ENCODE results near the gene CNNM3. TPM values are rescaled to one million over a fixed set of nuclear protein-coding genes. Genes with fewer than 3 reads are reported as not detected.

Gene CNNM3
- total RNA-seq, 1 donor from 2014 or later: 10.7 TPM

DNA sequence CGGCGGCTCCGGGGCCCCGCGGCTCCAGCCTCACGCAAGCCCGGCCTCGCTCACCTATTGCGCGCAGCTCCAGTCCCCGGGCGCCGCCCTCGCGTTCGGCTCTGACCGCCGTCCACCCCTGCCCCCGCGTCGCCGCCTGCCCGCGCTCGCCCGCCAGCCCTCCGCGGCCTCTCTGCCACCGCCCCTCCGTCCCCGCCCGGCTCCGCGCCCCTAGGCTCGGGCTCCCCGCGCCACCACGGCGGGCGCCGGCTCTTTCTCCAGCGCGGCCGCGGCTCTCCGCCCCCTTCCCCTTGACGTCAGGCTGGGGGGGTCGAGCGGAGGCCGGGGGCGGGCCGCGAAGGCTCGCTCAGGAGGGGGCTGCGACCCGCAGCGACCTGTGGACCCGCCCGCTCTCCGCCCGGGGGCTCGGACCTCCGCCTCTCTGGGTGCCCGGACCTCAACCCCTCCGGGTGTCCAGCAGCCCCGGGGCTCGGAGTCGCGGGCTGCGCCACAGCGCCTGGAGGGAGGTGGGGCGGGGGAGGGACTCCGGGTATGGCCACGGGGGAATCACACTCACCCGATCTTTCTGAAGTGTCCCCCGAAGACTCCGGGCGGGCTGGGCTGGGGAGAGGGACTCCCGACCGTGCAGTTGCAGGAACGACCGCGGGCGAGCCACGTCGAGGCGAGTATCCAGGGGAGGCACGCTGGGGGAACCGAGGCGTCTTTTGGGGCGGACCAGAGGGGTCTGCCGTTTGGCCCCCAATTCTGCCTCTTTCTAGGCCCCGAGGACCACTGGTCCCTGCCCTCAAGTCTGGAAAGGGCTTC, 54.0 kb downstream of the CNNM3 start, which contains the start of gene SEMA4C:
Gene SEMA4C (minus strand): TSS at position 259 of the 804 bp plus-strand sequence. CDS start 2,194 bp downstream, outside the sequence.
- peak; percentile 84 for DNase-seq (ENCODE audit: low spot score)
- intact Hi-C loops (cut with DNase I): loop anchor here (1.0 to 5.0 kb wide), 2 partner anchors 37 to 233 kb away; partner anchors contain the start of gene KANSL3

DNA sequence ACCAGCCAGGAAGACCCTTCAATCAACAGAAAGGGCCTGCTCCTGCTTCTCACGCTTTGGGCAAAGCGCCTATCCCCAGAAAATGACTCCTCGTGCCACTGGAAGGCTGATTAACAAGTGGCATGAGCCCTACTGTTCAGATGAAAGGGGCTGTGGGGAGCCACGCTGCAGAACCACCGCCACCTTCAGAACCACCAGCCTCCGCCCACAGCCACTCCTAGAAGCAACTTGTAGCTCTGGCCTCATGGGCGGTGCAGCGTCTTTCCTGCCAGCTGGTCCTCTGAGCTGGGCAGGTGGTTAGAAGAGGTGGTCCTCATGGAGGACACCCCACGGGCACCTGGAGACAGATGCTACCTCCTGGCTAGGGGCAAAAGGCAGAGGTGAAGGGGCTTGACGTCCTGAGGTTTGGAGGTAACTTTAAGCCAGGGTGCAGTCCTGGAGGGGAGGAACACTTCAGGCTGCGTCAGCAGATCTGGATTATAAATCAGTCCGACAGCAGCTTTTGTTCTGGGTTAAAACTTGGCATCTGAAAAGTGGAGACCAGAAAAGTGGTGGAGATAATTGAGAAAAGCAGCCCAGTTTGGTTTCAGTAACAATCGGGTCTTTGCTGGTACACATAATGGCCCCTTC, 54.7 kb downstream of the CNNM3 start:
- DNase-seq (ENCODE audit: low spot score): no peak
- intact Hi-C loops (cut with DNase I): no loop called here

DNA sequence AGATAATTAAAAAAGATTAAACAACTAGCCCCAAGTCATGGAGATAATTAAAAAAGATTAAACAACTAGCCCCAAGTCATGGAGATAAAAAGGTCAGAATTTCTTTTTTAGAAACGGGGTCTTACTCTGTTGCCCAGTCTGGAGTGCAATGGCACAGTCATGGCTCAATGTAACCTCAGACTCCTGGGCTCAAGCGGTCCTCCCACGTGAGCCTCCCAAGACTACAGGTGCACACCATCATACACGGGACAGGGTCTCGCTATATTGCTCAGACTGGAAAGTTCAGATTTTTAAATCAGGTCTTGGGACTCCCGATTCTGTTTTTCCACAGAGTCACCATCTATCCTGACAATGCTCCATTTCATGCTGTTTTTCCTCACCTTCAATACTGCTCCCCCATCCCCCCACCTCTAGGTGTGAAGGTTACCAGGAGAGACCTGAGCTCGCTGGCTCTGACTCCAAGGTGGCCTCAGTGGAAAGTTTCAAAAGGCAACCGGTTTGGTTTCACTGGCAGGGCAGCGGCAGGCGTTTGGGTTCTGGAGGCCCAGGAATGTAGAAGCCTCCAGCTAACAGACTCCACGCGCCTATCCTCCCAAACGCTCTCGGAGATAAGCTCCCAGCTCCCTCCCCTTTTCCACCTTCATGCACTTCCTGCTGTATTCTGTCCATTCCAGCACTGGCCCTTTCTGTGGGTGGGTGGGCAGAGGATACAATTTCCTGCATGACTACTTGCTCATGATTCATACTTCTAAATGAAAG, 56.7 kb downstream of the CNNM3 start:
- intact Hi-C loops (cut with DNase I): no loop called here
- no peak for DNase-seq (ENCODE audit: low spot score)

DNA sequence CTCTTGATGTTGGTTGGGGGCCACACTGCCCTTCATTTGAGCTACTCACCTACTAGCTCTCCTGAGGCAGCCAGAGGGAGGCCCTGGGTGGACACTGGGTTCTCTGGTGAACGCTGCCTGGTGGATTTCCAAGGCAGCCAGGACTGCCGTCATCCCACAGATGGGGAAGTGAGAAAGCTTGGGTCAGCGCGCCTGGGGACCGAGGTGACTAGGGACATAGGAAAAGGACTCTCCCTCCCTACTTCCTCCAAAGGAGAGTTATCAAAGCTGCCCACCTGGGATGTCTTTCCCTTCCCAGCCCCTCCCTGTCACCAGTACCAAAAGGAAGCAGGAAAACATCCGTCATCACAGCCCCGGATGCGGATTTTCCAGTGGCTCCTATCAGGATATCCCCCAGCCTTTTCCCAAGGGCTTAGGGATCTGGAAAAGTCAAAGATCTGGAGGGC, 57.6 kb downstream of the CNNM3 start:
- intact Hi-C loops (cut with DNase I): no loop called here
- DNase-seq (ENCODE audit: low spot score): no peak

DNA sequence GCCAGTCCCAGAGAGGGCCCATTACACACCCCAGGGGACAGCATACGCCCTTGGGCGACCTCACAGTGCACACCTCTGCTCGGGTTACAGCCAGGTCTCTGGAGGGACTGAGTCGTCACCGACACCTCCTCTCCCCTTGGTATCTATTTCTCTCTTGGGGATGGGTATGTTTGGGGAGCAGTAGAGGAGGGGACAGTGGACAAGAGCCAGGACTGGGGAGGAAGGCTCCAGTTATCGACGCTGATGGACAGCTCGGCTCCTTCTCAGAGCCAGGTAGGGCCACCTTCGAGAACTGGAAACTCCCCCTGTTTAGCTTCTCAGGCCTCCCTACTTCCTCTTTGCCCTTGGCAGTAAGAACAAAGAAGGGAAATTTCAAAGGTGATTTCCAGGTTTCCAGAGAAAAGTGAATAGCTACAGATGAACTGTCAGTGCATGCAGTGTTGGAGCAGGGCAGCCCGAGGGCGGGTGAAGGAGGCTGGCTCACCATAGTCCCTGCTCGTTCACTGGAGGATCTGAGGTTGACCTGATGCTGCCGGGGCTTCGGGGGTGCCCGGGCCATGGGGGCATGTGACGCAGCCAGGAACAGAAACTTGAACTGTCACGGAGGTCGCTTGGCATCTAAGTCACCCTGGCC, 58.2 kb downstream of the CNNM3 start:
- no peak for DNase-seq (ENCODE audit: low spot score)
- intact Hi-C loops (cut with DNase I): no loop called here

DNA sequence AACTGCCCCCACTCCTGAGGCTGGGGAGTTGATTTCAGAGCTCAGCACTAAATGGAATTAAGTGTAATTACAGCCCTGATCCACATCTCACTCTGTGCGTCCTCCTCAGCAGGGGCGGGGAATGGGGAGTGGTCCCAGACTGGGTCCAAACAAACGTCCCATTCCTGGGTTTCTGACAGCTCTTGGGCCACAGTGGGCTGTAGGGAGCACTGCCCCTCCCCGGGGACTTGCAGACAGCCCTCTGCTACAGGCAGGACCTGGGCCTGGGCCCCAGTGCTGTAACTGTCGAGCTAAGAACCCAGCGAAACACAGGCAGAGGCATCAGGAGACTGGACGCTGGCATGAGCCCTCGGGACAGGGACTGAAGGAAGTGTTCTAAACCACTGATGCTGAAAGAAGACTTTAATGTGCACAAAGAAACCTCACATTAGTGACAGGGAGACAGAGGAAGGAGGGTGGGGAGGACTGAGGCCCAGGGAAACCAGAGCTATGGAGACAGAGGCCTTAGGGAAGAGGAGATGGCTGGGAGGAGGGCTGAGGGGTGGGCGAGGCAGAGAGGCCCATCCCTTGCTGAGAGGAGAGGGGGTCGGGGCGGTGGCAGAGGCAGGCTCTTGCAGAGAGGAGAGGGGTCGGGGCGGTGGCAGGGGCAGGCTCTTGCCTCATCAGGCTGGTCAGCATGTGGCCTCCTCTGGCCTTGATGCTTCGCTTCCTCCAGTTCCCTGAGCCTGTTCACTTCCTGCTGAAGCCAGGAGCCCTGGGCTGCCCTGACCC, 59.6 kb downstream of the CNNM3 start:
- no peak for DNase-seq (ENCODE audit: low spot score)
- intact Hi-C loops (cut with DNase I): no loop called here

DNA sequence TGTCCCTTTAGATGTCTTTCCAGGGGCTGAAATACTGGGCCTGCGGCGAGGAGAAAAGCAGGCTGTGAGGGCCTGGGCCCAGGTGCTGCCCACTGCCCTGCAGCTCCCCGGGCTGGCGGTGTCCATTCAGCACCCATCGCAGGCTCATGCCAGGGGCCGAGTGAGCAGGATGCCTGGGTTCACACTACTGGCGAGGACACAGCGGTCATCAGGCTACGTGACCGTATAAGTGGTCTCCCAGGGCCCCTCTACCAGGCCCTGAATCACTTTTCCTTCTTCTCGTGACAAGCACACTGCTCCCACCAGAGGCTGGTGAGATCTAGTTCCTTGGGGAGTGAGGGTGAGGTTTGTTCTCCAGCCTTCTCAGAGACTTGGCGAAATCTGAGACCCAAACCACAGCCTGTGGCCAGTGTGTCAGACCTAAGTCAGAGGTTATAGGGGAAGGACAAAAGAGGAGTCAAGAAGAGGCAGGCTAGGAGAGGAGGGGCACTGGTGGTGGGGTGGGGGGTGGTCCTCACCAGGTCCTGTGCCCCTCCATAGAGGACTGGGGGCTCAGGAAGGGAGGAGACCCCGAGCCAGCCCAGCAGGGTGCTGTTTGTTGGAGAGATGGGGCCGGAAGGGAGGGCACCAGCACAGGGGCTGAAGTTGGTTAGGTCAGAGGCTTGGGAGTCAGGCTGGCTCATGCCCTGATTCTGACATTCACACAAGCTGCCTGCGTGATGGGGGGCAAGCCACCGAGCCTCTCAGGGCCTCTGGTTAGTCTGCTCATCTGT, 60.4 kb downstream of the CNNM3 start:
- intact Hi-C loops (cut with DNase I): no loop called here
- DNase-seq (ENCODE audit: low spot score): no peak

DNA sequence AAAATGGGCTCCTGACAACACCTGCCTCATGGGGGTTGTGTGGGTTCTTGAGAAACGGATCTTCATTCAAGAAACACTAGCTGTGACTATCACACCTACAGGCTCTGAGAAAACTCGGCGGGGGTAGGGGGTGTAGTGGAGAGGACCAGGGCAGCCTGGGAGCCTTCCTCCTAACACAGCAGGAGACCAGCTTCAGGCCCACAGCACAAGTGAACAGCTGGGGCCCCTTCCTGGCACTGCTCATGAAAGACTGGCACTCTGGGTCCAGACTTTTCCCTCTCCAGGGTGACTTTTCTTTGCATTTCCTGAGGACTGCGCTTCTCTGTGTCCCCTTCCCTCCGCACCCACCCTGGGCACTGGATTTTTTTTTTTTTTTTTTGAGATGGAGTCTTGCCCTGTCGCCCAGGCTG, 61.0 kb downstream of the CNNM3 start:
- no peak for DNase-seq (ENCODE audit: low spot score)
- intact Hi-C loops (cut with DNase I): no loop called here

DNA sequence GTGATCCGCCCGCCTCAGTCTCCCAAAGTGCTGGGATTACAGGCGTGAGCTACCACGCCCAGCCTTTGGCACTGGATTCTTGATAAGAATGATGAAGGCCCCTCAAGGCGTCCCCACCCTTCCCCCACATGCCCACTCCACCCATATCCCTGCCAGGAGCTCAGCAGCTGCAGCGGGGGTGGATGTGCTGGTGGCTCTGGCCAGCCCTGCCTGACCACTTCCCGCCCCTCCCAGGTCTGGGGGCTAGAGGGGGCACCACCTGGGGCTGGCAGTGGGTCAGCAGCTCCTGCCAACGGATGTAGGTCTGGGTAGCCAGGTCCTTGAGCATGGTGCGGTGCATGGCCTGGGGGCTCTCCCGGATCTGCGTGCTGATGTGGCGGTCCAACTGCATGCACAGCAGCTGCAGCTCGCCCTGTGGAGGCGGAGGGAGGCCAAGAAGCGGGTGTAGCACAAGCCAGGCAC, 61.6 kb downstream of the CNNM3 start:
- intact Hi-C loops (cut with DNase I): no loop called here
- DNase-seq (ENCODE audit: low spot score): no peak

DNA sequence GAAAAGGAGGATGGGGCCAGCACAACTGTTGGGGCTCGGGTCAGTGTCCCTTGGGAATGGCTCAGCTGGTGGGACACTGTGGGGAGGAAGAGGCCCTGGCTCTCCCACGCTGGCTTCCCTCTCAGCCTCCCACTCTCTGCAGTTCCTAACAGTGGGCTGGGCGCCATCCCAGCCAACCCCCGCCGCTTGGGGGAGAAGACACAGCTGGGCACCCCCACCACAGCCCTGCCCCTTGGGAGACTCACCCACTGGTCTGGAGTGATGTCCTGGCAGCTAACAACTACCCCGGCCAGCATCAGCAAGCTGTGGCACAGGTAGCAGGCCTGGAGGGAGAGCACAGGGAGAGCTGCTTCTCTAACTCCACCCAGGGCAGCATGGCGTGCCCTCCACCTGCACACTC, 62.1 kb downstream of the CNNM3 start:
- intact Hi-C loops (cut with DNase I): no loop called here
- DNase-seq (ENCODE audit: low spot score): no peak

DNA sequence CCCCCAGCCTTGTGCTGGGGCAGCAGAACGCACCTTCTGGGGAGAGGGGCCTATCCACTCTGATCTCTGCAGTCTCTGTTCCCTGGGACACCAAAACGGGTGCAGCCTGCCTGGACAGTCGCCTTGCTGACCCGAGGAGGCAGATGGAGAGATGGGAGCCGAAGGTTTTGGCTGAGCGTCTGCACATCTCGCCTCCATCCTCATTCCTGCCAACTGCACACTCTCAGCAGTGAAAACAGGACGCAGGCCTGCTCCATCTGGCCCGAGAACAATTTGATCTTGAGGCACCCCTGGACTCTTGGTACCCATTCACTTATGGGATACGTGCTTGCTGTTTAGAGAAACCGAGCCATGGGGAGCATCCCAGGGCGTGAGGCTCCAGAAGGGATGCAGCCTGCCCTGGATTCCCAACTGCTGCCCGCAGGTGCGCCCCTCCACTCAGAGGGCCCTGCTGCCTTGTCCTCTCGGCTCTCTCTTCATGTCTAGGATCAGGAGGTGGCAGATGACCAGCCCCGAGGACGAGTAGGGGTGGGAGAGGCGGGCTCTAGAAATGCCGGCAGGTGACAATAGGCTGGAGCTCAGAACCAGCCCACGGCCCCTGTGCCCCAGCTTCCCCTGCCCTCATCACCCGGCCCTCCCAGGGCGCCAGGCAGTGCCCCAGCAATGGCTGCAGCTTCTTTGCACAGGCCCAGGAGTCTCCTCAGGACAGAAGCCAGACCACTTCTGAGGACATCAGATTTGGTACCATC, 62.9 kb downstream of the CNNM3 start:
- no peak for DNase-seq (ENCODE audit: low spot score)
- intact Hi-C loops (cut with DNase I): no loop called here

DNA sequence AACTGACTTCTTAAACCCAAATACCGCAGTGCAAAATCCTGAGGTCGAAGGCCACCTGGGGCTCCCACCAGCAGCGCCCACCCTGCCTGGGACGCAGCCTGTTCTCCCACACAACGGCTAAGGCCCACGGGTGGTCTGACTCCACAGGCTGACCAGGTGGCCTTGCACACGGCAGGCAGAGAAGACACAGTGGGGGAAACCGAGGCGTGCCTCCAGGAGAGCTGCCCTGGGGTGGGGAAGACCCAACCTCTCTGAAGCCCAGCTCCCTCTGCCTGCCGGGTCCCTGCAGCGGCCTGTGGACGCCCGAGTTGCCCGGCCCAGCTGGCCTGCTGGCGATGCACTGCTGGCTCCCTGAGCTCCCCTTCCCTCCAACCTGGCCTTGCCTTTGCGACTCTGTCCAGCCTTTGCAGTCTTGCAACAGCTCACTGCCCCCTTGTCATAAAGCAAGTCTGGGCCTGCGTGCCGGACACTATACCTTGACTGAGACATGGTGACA, 63.5 kb downstream of the CNNM3 start:
- intact Hi-C loops (cut with DNase I): no loop called here
- no peak for DNase-seq (ENCODE audit: low spot score)

DNA sequence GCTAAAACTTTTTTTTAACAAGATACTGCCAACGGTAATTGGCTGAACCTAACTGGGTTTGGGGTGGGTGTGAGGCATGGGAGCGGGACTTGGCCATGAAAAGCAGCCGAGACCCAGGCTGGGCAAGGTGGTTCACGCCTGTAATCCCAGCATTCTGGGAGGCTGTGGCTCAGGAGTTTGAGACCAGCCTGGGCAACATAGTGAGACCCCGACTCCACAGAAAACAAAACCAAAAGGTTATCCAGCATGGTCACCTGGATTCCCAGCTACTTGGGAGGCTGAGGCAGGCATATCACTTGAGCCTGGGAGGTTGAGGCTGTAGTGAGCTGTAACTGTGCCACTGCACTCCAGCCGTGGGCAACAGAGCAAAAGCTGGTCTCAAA, 64.8 kb downstream of the CNNM3 start:
- DNase-seq (ENCODE audit: low spot score): no peak
- intact Hi-C loops (cut with DNase I): loop anchor here (1.0 kb wide), 1 partner anchor 23 kb away; no protein-coding TSS in a partner anchor

DNA sequence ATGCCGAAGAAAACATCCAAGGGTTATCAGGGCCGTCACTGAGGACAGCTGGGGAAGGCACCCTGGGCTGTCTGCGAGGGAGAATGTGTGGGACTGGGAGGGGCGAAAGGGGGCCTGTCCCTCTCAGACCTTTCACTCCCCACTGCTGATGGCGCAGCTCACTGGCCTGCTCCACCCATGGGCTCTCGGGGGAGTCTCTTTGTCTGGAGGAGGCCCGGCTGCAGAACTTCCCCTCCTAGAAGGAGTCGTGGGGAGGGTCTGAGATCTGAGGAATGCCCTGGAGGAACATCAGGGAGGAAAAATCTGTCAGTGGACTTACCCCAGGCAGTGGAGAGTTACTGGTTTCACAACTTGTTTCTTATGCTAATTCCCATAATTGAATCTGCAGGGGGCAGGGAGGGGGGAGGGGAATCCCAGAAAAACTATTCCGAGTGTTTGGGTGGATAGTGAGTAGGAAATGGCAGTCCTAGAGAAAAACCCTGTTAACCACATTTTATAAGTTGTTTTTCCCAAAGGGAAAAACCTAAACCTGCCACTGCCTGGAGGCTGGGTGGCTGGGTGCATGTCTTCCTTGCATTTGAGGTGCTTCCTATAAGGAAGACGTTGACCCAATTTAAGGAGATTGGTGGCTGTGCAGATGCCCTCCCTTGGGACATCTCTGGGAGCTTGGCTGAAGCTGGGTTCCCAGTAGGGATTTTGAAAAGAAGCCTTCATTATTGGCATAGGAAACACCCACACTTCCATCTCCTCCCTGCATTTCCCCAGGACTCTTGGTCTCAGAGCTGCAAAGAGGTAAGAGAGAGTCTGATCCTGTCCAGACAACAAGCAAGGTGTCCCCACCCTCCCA, 65.5 kb downstream of the CNNM3 start:
- intact Hi-C loops (cut with DNase I): loop anchor here (1.0 kb wide), 1 partner anchor 23 kb away; no protein-coding TSS in a partner anchor
- DNase-seq (ENCODE audit: low spot score): no peak

DNA sequence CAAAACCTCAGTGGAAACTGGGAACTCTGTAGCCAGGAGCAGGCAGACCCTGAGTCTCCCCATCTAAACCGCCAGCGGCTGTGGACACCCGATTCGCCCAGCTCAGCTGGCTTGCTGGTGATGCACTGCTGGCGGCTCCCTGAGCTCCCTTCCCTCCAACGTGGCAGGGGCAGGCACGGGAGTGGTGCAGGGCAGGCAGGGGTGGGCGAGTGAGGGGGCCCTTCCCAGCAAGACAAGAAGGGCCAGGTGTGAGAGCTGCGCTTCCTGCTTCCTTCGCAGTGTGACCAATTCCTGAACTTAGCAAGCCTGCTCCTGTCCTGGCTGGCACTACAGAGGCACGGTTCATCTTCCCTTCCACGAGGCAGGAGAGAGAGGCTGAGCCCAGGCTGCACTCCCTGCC, 66.2 kb downstream of the CNNM3 start:
- no peak for DNase-seq (ENCODE audit: low spot score)
- intact Hi-C loops (cut with DNase I): no loop called here

DNA sequence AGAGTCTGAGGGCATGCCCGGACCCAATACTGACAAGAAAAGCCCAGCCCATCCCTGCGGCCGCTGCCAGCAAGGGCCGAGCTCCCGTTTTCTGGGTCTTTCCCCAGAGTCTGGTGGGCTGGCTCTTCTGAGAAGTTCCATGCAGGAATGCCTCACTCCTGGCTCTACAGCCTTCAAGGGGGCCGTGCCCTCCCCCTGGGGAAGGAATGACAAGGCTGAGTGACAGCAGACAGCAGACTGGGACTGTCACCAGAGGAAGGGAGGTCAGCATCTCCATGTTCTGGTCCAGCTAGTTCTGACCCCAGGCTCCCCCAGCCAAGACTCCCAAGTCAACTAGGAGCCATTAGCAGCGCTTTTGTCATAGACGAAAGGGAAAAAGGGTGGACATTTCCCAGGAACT, 66.8 kb downstream of the CNNM3 start:
- no peak for DNase-seq (ENCODE audit: low spot score)
- intact Hi-C loops (cut with DNase I): no loop called here

Data from cardiac septum (tissue), 1 donor.